Endodermal cell (in vitro differentiated cells): ENCODE results near the gene CLIC4. TPM values are rescaled to one million over a fixed set of nuclear protein-coding genes. Genes with fewer than 3 reads are reported as not detected.

Experiments
- DNase-seq: peaks from one replicate; pipeline ENCODE4 v3.0.0-alpha.2; 2017
- H3K27ac ChIP-seq: 2 replicates; pipeline ENCODE4 v1.5.1; 2013; ENCODE audit warnings: mild to moderate bottlenecking, low read depth, low read length, moderate library complexity
- H3K27me3 ChIP-seq: 2 replicates; pipeline ENCODE4 v1.6.1; 2013; ENCODE audit warnings: mild to moderate bottlenecking, low read length, moderate library complexity; ENCODE audit not compliant: insufficient read depth, control insufficient read depth, poor library complexity, severe bottlenecking
- H3K36me3 ChIP-seq: 2 replicates; pipeline ENCODE4 v1.7.0; 2013; ENCODE audit warnings: mild to moderate bottlenecking, low read length, moderate library complexity; ENCODE audit not compliant: control insufficient read depth, insufficient read depth
- H3K4me1 ChIP-seq: one replicate; pipeline ENCODE4 v1.7.0; 2013; ENCODE audit warnings: low read length; ENCODE audit not compliant: control insufficient read depth, insufficient read depth
- H3K4me3 ChIP-seq: 2 replicates; pipeline ENCODE4 v1.5.1; 2013; ENCODE audit warnings: mild to moderate bottlenecking, low read length, moderate library complexity
- H3K9ac ChIP-seq: 2 replicates; pipeline ENCODE4 v1.6.1; 2013; ENCODE audit warnings: mild to moderate bottlenecking, low read length, moderate library complexity; ENCODE audit not compliant: poor library complexity, severe bottlenecking; ENCODE audit errors: extremely low read depth
- H3K9me3 ChIP-seq: 2 replicates; pipeline ENCODE4 v1.6.1; 2013; ENCODE audit warnings: mild to moderate bottlenecking, low read length, moderate library complexity; ENCODE audit not compliant: control insufficient read depth
- H3K27ac Mint-ChIP-seq: 2 replicates; pipeline ENCODE4 v1.8.0; 2020; ENCODE audit warnings: mixed read lengths
- H3K27me3 Mint-ChIP-seq: 2 replicates; pipeline ENCODE4 v1.8.0; 2021; ENCODE audit warnings: mild to moderate bottlenecking, mixed read lengths; ENCODE audit not compliant: insufficient read depth
- H3K36me3 Mint-ChIP-seq: 2 replicates; pipeline ENCODE4 v1.8.0; 2020; ENCODE audit warnings: low read depth, mixed read lengths
- H3K4me1 Mint-ChIP-seq: 2 replicates; pipeline ENCODE4 v1.8.0; 2020; ENCODE audit warnings: mixed read lengths
- H3K4me3 Mint-ChIP-seq: 2 replicates; pipeline ENCODE4 v1.8.0; 2020; ENCODE audit warnings: mild to moderate bottlenecking, moderate library complexity, mixed read lengths
- H3K9me3 Mint-ChIP-seq: 2 replicates; pipeline ENCODE4 v1.8.0; 2020; ENCODE audit warnings: mild to moderate bottlenecking, mixed read lengths
- WGBS, 2 experiments: methylation state at CpG; one replicate each; pipeline versions ENCODE4 v1.1.5 to v1.1.7; 2013; ENCODE audit warnings: missing lambda C conversion rate in 2 of 2, mixed read lengths in 1 of 2; ENCODE audit not compliant: insufficient coverage in 1 of 2, insufficient read length in 1 of 2; 5-methylcytosine and 5-hydroxymethylcytosine counted together
- total RNA-seq, 2 donors: library from RNA; stranded (reverse); fragmentation: NEBNext Ultra II Directional in 1 of 2; extraction: Animal tissue kit (Norgen Biotek cat#: 25700) in 1 of 2; gene quantifications; 2 replicates in 1 of 2; 3 replicates in 1 of 2; pipeline ENCODE4 v1.2.1, GENCODE V29; 2021
- TF ChIP-seq, protein P1 (sequence below): fragments of 200-600 bp; sonication (generic); conservative IDR thresholded peaks from 2 replicates; pipeline ENCODE4 v1.5.0; 2021; ENCODE audit warnings: antibody characterized with exemption, mild to moderate bottlenecking

The CLIC4 gene
- total RNA-seq, 2 donors from 2014 or later = 119 to 146 TPM

DNA sequence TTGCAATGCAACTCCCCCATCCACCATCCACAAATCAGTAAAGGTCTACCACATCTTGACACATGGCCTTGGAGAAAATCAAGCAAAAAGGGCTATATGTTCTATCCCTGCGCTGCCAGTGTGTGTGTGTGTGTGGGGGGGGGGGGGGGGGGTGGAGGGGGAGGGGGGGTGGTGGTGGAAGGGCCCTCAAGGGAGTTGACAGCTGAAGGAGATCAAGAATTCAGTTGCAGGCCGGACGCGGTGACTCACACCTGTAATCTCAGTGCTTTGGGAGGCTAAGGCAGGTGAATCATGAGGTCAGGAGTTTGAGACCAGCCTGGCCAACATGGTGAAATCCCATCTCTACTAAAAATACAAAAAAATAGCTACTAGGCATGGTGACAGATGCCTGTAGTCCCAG, 37.6 kb upstream of the CLIC4 start:
- H3K36me3 Mint-ChIP-seq = no peaks in the 10 kb centered on the region
- H3K4me3 ChIP-seq = no peak overlapping the region
- H3K4me1 Mint-ChIP-seq = peaks cover 2% of the 10 kb centered on the region
- H3K4me3 Mint-ChIP-seq = no peak overlapping the region
- WGBS, 2 experiments = 91% methylated on average over 3 of the region's 4 CpGs; no CpG with 5 or more reads in 1 of the 2 experiments
- H3K27ac Mint-ChIP-seq = no peak overlapping the region
- H3K36me3 ChIP-seq = no peaks in the 10 kb centered on the region
- H3K9me3 Mint-ChIP-seq = peaks cover 2% of the 10 kb centered on the region
- no peaks in the 10 kb centered on the region for H3K27me3 ChIP-seq
- no peaks in the 10 kb centered on the region for H3K9me3 ChIP-seq
- H3K4me1 ChIP-seq = no peaks in the 10 kb centered on the region
- H3K27ac ChIP-seq = no peak overlapping the region
- H3K9ac ChIP-seq = no peak overlapping the region
- TF ChIP-seq, protein P1, sequence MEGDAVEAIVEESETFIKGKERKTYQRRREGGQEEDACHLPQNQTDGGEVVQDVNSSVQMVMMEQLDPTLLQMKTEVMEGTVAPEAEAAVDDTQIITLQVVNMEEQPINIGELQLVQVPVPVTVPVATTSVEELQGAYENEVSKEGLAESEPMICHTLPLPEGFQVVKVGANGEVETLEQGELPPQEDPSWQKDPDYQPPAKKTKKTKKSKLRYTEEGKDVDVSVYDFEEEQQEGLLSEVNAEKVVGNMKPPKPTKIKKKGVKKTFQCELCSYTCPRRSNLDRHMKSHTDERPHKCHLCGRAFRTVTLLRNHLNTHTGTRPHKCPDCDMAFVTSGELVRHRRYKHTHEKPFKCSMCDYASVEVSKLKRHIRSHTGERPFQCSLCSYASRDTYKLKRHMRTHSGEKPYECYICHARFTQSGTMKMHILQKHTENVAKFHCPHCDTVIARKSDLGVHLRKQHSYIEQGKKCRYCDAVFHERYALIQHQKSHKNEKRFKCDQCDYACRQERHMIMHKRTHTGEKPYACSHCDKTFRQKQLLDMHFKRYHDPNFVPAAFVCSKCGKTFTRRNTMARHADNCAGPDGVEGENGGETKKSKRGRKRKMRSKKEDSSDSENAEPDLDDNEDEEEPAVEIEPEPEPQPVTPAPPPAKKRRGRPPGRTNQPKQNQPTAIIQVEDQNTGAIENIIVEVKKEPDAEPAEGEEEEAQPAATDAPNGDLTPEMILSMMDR = no peak
- DNase-seq = no peak
- no peaks in the 10 kb centered on the region for H3K27me3 Mint-ChIP-seq

DNA sequence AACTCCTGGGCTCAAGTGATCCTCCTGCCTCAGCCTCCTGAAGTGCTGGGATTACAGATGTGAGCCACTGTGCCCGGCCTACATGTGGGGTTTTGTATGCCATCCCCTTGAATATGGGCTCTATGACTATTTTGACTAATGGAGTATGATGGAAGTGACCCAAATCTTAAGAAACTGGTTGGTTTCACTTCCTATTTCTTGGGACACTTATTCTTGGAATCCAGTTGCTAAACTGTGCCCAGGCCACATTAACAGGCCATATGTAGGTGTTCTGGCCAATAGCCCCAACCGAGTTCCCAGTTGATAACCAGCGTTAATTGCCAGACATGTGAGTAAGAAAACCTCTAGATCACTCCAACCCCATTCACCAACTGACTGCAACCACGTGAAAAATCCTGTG, 36.3 kb upstream of the CLIC4 start:
- no peak overlapping the region for H3K27ac ChIP-seq
- WGBS, 2 experiments = 98% methylated on average over 3 of the region's 4 CpGs; no CpG with 5 or more reads in 1 of the 2 experiments
- H3K27me3 ChIP-seq = no peaks in the 10 kb centered on the region
- H3K27ac Mint-ChIP-seq = no peak overlapping the region
- peaks cover 11% of the 10 kb centered on the region for H3K4me1 Mint-ChIP-seq
- no peak for DNase-seq
- H3K9me3 ChIP-seq = no peaks in the 10 kb centered on the region
- H3K36me3 Mint-ChIP-seq = no peaks in the 10 kb centered on the region
- no peaks in the 10 kb centered on the region for H3K27me3 Mint-ChIP-seq
- no peak overlapping the region for H3K4me3 Mint-ChIP-seq
- TF ChIP-seq, protein P1 = no peak
- H3K36me3 ChIP-seq = no peaks in the 10 kb centered on the region
- no peak overlapping the region for H3K4me3 ChIP-seq
- no peak overlapping the region for H3K9ac ChIP-seq
- peaks cover 2% of the 10 kb centered on the region for H3K9me3 Mint-ChIP-seq
- peaks cover 5% of the 10 kb centered on the region for H3K4me1 ChIP-seq

- Histone ChIP-seq H3K4me3 (no peak overlapping the region), H3K27me3 (no peaks in the 10 kb centered on the region), H3K27ac (no peak overlapping the region), H3K36me3 (no peaks in the 10 kb centered on the region), H3K9me3 (no peaks in the 10 kb centered on the region), H3K4me1 (peaks cover 5% of the 10 kb centered on the region), H3K9ac (no peak overlapping the region)
- H3K36me3 Mint-ChIP-seq = no peaks in the 10 kb centered on the region
- H3K27me3 Mint-ChIP-seq = no peaks in the 10 kb centered on the region
- TF ChIP-seq, protein P1 = no peak
- DNase-seq = no peak
- H3K27ac Mint-ChIP-seq = no peak overlapping the region
- no peaks in the 10 kb centered on the region for H3K9me3 Mint-ChIP-seq
- no peak overlapping the region for H3K4me3 Mint-ChIP-seq
- WGBS, 2 experiments = 96 to 100% methylated on average over 2 to 5 of the region's 5 CpGs
- peaks cover 18% of the 10 kb centered on the region for H3K4me1 Mint-ChIP-seq
Measured at GRCh38 chr1:24709791-24710441, 35.3 kb upstream of the CLIC4 start.
